IMR-90 (cell line): Measurements from ENCODE around the gene OR6S1.

ENCODE experiments used
- CHD1 ChIP-seq: IDR thresholded peaks from 2 replicates; pipeline ENCODE4 v1.6.1; 2012; ENCODE audit warnings: low read depth, low read length, improper control_type of control experiment
- MXI1 ChIP-seq: IDR thresholded peaks from 2 replicates; pipeline ENCODE4 v1.6.1; 2012; ENCODE audit warnings: low read depth, mild to moderate bottlenecking, low read length, moderate library complexity, borderline replicate concordance
- POLR2A ChIP-seq: IDR thresholded peaks from 2 replicates; pipeline ENCODE4 v1.6.1; 2012; ENCODE audit warnings: mild to moderate bottlenecking, low read depth, low read length
- RAD21 ChIP-seq: IDR thresholded peaks from 2 replicates; pipeline ENCODE4 v1.6.1; 2012; ENCODE audit warnings: low read length, improper control_type of control experiment
- RFX5 ChIP-seq: IDR thresholded peaks from 2 replicates; pipeline ENCODE4 v1.8.0; 2012; ENCODE audit warnings: low read depth, mild to moderate bottlenecking, low read length, moderate library complexity
- TF ChIP-seq, protein P1 (sequence below): conservative IDR thresholded peaks from 2 replicates; pipeline ENCODE4 v1.5.1; 2012; ENCODE audit warnings: mild to moderate bottlenecking, low read depth, low read length, improper control_type of control experiment

DNA sequence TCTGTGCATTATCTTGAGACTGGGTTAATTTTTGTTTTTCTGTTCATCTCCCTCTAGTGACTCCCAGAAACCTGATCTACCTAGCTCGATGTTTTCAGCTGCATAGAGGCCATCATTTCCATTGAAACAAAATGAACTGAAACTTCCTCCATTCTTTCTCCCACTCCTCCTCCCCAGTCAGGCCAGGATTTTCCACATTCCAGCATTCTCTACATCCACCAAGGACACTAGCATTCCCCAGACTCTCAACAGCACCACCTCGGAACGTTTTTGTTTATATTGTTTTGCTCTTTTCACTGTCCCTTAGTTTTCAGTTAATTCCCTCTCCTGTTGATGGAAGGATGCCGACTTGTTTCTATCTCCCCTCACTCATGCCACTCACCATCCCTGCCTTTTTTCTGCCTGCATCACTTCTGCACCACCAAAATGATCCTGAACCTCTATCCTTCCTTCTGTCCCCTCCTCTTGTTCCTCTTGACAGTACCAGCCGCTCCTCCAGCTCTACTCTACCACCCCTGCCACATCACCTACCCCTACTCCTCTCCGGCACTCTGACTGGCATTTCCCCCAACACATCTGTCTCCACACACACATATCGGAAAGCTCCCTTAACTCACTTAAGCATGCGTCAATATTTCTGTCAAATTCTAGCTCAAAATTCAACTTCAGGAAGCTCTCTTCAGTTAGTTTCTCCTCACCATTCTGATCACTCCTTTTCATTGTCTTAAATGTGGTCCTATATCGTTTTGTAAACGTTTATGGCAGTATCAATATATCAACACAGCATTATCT, 13.2 kb downstream of the OR6S1 start:
- TF ChIP-seq POLR2A (no peak), RFX5 (no peak), RAD21 (no peak), MXI1 (no peak), CHD1 (no peak)
- TF ChIP-seq, protein P1, sequence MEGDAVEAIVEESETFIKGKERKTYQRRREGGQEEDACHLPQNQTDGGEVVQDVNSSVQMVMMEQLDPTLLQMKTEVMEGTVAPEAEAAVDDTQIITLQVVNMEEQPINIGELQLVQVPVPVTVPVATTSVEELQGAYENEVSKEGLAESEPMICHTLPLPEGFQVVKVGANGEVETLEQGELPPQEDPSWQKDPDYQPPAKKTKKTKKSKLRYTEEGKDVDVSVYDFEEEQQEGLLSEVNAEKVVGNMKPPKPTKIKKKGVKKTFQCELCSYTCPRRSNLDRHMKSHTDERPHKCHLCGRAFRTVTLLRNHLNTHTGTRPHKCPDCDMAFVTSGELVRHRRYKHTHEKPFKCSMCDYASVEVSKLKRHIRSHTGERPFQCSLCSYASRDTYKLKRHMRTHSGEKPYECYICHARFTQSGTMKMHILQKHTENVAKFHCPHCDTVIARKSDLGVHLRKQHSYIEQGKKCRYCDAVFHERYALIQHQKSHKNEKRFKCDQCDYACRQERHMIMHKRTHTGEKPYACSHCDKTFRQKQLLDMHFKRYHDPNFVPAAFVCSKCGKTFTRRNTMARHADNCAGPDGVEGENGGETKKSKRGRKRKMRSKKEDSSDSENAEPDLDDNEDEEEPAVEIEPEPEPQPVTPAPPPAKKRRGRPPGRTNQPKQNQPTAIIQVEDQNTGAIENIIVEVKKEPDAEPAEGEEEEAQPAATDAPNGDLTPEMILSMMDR, result no peak
